Stimulated activated CD4-positive, alpha-beta T cell treated with anti-CD3 and anti-CD28 coated beads, Interleukin-12 subunit alpha, Interleukin-12 subunit beta, amount 100 ng/mL, for 4 hours (primary cell): Measurements from ENCODE around the gene APOL3.
"Not testable (repeated sequence)": the region's sequence is repeated elsewhere in the genome, so short reads cannot be mapped to it uniquely, and the experiment has no call there.

Source experiments
- DNase-seq: peaks from one replicate; pipeline ENCODE4 v3.0.0-alpha.2; 2020

APOL3 gene, protein sequence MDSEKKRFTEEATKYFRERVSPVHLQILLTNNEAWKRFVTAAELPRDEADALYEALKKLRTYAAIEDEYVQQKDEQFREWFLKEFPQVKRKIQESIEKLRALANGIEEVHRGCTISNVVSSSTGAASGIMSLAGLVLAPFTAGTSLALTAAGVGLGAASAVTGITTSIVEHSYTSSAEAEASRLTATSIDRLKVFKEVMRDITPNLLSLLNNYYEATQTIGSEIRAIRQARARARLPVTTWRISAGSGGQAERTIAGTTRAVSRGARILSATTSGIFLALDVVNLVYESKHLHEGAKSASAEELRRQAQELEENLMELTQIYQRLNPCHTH

DNA sequence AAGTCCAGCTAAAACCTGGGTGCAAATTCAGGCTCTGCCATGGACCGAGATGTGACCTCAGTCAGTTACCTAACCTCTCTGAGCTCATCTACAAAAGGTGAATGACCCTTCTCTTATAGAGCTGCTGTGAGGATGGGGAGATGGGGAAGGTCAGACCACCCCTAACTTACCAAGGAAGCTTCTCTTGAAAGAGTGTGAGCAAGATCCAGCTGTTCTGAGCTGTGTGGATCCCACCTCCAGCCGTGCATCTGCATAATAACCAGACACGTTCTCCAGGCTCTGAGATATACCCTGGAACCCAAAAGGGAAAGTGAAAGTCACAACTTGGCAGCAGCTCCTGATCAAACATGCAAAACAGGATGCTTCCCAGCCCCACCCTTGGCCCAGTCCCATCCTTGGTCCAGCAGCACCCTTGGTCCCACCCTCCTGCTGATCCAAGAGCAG, at the start of gene APOL3:
APOL3 (minus strand) TSS at position 257 of the 444 bp plus-strand sequence. CDS start 11,700 bp downstream, outside the sequence.
- DNase-seq, result peak; percentile 33

DNA sequence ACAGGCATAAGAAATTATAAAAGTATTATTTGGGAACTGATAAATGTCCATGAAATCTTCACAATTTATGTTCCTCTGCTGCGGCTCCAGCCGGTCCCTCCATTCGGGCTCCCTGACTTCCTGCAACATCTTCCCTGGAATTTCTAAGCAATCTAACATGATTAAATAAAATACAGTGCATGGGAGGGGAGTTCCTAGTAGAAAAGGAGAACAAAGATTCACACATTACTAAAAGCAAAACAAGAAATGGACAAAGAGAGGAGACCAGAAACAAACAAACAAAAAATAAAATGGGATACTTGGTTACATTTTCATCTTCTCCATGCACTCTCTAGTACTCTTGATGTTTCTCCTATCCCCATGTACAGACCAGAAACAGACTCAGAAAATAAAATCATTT, 49.7 kb upstream of the APOL3 start:
- no peak for DNase-seq

DNA sequence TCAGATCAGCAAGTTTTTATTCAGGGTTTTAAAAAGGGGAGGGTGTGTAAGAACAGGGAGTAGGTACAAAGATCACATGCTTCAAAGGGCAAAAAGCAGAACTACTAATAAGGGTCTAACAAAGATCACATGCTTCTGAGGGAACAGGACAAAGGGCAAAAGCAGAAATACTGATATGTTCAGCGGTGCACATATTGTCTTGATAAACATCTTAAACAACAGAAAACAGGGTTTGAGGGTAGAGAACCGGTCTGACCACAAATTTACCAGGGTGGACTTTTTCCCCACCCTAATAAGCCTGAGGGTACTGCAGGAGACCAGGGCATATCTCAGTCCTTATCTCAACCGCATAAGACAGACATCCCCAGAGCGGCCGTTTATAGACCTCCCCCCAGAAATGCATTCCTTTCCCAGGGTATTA, 48.9 kb upstream of the APOL3 start:
- not testable (repeated sequence) for DNase-seq

DNA sequence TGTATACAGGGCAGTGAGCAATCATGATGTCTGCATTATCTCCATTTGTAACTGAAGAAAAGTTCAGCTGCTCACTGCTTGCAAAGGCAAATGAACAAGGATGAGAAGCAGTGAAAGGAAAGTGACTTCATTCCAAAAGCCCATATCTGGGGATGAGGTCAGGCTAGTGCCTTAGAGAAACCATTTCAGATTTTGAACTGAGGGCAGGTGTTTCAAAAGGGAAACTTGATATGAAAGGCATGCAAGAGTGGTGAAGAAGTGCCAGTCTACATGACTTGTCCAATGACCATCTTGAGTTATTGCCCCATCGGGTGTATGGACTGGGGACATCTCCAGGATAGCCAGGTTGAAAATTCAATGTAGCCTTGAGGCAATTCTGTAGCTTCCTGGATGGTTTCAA, 48.4 kb upstream of the APOL3 start:
- DNase-seq, result no peak

DNA sequence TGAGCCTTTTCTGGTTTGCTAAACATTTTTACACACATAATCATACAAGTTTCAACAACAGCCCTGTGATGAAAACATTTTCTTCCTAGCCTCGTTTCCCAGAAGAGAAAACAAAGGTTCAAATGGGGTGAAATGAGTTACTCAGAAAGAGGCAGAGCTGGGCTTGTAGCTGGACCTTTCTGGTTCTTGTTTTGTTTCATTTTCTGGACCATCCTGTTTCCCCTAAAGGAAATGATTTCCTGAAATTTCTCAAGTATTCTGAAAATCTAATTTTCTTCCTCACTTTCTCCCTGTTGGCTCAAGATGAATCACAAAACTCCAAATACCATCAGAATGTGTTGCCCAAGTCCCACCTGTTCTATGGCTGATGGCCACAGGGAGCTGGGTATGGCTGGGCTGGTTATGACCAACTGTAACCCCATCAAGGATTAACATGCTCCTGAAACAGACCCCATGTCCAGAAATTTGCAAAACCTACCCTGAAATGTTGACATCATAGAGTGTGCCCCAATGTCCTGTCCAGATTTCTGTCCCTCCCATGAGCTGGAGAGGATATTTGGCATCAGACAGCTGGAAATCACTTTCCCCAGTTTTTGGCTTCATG, 47.7 kb upstream of the APOL3 start:
- no peak for DNase-seq

DNA sequence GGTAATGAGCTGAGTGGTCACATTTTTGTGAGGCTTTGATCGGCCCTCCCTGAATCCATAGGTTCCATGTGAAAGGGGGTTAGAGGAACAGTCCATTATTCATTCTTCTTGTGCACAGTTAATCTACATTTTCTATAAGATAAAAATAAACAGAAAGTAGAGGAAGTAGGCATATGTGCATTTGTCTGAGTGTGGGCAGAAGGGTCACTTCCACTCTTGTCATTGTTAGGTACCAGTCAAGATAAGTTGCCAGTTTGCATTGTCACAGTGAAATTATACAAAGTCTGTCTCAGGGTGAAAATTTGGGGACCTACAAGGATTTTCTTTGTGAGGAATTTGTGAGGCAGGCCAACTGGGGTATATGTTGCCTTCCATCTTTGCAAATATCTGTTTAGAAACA, 45.7 kb upstream of the APOL3 start:
- DNase-seq, result no peak

DNA sequence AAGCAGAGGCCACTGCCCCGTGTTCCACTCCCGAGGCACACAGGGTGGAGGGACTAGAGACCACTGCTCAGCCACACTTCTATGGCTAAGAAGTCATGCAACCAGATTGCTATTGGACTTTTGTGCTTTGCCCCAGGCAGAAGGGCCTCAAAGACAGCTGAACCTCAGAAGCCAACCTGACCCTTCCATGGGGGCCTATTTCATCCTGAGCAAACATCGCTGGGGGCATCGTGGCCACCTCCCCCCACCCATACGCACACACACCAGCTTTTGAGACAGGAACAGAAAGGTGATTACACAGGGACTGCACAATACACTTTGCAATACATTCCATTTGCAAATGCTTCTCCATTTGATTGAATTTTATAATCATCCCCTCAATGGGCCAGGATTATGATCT, 45.0 kb upstream of the APOL3 start:
- not testable (repeated sequence) for DNase-seq

DNA sequence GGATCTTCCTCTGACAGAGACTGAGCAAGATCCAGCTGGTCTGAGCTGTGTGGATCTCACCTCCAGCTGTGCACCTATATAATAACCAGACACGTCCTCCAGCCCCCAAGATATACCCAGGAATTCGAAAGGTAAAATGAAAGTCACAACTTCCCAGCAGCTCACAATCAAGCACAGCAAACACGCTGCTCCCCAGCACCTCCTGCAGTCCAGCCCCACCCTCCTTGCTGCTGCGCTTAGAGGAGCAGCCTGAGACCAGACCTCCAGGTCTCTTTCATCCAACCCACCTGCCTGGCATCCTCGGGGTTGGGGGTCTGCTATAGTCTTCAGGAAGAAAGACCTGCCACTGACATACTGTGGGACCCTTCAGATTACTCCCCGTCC, 44.1 kb upstream of the APOL3 start:
- no peak for DNase-seq

DNA sequence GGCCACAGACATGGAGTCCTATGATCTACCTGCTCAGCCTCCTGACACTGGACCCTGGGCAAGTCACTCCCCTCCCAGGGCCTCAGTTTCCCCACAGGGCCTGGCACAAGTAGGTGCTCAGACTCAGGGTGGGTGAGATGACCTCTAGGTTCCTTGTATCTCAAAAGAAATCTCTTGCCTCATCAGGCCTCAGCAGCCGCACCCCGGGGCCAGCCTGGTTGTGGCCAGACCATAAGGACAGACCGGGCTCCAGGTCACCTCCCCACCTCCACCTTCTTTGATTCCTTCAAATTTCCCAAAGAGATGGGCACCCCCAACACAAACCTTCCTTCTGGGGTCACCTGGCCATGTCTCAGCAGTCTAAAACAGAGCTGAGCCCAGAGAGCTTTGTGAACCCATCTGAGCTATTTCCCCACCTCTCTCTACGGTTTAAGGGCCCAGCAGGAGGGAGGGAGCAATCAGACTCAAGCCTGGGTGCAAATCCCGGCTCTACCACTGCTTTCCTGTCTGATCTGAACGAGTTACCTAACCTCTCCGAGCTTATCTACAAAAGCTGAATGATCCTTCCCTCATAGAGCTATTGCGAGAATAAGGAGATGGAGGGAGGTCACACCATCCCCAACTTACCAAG, 43.6 kb upstream of the APOL3 start:
- DNase-seq, result no peak

DNA sequence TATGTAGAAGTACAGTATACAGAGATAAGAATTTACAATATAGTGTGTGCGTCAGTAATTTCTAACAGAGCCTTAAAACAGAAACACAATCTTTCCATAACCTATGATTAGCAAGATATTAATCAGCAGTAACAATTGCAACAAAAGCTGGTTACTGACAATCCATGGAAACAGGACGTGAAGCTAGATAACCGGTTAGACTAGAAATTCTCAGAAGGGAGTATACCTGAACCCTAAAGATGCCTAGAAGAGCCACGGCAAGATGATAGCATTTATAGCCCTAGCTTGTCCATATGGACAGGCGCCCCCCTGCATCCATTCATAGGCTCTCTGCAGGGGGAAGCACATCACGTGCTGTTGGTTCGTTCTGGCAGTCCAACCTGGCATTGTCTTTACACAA, 42.9 kb upstream of the APOL3 start:
- DNase-seq, result not testable (repeated sequence)

DNA sequence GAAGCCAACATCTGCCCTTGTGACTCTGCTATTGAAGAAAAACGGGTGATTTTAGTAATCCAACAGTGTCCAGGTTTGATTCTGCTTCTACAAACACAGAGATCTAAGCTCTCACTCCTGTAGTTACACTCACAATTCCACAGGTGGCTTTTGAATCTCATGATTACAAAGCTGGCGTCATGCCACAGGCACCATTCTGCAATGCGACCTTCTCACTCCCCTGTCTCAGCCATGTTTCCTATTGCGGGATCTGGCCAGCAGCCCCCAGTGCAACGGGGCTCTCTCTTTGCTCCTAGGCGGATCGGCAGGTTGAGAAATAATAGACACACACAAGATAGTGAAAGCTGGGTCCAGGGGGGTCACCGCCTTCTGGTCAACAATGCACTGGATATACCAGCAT, 42.4 kb upstream of the APOL3 start:
- DNase-seq, result not testable (repeated sequence)

DNA sequence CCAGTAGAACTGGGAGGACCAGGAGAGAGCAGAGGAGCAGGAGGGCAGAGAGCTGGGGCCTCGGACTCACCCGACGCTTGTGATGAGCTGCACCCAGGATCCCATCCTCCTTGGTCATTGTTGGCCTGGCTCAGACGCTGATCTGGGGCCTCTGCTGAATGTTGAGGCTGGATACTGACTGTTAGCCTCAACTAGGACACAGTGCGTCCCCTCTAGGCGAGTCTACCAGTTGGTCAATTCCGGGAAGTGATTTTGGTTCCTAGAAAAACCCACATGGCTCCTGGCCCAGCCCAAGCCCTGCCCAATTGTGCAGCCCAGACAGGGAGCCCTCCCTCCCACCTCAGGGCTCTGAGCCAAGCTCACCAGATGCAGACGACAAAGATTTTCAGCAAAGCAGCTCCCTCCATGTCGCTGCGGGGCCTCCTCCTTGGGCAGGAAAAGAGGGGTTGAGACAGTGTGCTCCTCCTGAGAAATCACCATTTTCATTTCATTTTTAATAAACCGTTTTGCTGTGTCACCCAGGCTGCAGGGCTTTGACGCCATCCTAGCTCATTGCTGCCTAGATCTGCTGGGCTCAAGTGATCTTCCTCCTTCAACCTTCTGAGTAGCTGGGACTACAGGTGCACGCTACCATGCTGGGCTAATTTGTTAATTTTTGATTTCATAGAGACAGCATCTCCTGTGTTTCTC, 41.2 kb upstream of the APOL3 start, which contains the start of gene APOL4:
APOL4 (minus strand) TSS at position 180 of the 690 bp plus-strand sequence; CDS start at position 105, 75 bp downstream.
- DNase-seq, result no peak

DNA sequence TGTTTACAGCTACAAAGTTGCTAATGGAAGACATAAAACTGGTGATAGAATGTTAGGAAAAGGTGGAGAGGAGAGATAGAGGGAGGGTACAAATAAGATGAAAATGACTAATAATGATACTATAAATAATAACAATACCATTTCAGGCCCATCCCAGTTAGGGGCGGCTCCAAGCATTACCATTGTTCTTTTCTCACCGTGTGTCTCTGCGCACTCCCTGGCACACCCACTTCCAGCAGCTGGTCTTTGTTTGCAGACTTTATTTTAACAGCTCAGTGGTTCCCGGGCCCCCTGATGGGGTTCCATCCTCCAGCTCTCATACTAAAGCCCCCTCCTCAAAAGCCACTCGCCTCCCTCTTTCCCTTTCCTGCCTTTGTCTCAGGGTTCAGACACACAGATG, 40.5 kb upstream of the APOL3 start:
- not testable (repeated sequence) for DNase-seq

DNA sequence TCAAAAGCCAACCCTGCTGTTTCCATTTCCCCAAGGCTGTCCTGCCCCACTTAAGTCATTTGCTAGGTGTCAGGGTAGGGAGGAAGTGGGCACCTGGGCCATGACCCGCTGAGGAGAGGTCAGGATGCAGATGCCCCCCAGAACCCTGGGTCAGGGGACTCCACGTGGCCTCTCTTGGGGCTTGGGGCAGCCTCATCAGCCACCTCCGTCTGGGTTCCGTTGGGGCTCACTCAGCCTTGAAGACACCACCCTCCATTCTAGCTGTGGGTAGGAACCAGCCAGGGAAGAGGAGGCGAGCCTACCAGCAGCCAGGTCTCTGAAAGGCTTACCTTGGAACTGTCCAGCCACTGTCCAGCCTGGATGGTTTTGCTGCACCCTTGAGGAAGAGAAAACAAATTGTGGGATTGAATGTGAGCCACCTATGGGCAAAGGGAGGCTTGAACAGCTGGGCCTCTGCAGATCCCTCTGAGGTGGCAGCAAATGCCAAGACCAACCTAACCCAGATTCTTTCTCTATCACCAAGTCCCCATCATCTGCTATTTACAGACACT, 38.5 kb upstream of the APOL3 start:
- no peak for DNase-seq

DNA sequence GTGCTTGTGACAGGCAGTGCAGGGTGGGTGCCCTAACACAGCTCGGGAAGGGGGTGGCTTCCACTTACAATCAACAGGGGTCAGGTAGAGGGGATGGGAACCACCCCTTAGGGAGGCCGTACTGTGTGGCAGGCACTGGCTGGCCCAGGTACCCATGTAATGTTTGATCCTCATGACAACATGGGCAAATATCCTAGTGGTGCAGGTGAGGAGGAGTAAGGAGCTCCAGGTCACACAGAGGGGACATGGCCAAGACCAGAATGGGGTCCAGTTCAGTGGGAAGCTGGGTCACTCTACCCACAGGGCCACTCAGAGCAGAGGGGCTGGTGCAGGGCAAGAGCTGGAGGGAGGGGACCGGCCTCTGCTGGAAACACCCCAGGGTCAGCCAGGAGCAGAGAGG, 38.0 kb upstream of the APOL3 start:
- DNase-seq, result no peak

DNA sequence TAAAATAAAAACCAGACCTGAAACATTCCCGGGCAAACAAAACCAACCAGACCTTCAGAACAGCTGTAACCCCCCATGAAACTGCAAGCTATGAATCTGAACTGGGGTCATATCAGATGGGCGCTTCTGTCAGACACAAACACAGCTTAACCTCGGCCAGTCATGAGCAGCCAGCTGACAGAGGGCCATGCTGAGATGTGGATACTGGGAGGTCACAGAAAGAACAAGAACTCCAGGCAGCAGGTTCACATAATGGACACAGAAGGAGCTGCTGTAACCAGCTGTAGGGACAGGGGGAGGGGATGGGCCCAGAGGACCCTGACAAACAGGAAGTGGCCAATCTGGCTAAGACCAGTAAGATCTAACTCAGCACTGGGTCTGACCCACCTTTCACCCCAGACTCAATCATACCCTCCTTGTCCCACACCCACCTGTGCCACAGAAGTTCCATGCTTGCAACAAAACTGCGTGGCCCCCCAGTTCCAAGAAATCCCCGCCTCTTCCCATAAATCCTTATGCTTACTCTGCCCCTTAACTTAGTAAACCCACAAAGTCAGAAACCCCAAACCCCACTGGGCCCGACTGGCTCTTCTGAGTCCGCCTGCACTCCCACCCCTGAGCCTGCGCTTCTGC, 37.1 kb upstream of the APOL3 start:
- no peak for DNase-seq

DNA sequence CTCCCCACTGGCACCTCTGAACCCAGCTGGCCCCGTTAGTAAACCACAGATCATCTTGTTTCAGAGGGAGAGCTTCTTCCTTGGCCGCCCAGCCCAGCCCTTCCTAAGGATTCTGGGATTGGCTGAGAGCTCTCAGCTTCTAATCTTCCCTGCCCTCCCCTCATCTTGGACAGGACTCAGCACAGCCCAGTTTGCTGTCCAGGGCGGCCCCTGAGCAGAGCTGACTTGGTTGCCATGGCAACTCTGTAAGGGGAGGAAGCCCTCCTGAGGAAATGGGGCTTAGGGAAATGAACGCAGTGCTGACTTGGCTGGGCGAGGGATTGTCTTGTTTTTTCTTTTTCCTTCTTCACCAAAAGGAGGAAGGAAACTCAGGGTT, 36.5 kb upstream of the APOL3 start:
- DNase-seq, result no peak

DNA sequence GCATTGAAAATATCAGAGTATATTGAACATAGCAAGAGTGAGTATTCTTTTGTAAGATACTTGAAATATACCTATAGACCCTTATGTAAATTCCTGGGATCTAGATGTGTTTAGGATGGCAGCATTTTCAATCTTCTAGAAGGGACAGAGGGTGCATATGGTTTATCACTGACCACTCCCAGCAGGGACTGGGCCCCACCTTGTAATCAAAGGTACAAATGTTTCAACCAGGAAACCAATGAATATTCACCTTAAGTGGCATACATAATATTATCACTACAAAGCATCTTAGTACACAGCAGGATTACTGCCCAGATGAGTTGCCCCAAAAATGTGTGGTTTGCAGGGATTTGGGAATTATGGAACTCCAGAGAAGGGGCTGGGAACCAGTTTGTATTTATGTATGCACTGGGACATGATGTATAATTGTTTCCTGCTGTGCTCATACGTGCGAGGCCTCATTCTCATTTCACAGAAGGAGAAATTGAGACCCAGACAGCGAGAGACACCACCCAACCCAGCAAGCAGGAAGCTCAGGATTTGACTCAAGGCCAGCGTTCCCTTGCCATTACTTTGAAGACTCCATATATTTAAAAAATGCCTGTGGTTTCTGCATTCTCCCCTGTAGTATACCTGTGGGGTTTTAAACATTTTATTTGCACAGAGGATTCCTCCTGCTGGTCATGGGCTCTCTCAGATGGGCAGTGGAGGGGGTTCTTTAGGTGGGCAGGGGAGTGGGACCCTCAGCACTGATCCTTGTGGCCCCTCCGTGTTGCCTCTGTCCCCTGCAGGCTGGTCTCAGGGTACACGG, 35.9 kb upstream of the APOL3 start:
- DNase-seq, result no peak

DNA sequence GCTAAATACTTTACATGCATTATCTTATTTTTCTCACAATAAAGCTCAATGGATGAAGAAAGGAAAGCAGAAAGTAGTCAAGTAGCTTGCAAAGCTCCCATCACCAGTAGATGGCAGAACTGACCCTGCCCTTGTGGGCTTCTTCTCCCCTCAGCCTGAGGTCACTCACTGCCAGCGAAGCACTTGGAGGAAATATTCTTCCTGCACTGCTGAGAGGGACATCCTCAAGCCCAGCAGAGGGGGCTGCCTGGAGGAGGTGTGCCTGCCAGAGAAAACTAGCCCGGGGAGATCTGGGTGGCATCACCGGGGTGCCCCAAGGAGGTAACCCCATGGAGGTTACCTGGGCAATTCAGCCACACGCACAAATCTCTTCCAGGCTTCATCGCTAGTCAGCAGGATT, 34.4 kb upstream of the APOL3 start:
- peak; percentile 22 for DNase-seq

DNA sequence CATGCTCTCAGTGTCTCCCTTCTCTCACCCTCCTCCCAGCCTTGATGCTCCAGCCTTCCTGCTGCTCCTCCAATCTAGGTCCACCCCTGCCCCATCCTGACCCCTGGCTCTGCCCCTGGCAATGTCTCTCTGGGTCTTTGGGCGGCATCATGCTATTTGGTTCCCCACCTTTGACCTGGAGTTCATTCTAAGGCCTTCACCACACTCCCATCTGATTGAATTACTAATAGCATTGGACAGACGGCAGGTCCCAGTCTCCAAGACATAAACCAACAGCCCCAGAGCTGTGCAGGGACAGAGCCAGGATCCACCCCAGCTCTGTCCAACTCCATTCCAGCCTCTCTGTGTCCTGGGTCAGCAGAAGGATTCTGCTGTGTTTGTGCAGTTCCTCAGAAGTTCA, 33.8 kb upstream of the APOL3 start:
- DNase-seq, result no peak

DNA sequence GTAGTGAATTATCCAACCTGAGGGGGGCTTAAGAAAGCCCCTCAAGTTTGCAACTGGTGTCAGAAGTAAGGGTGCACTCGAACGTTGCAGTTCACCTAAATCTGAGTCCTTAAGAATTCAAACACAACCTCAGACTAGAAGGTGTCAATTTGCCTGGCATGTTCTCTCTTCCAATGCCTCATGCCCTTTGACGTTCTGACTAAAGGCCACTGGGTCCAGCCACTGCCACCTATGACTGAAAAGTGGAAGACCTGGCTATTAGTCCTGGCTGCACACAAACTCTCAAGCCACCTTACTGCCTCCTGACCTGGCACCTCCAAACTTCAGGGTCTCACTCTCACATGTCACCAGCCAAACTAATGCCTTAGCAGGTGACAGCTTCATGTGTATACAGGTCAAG, 33.0 kb upstream of the APOL3 start:
- DNase-seq, result no peak

DNA sequence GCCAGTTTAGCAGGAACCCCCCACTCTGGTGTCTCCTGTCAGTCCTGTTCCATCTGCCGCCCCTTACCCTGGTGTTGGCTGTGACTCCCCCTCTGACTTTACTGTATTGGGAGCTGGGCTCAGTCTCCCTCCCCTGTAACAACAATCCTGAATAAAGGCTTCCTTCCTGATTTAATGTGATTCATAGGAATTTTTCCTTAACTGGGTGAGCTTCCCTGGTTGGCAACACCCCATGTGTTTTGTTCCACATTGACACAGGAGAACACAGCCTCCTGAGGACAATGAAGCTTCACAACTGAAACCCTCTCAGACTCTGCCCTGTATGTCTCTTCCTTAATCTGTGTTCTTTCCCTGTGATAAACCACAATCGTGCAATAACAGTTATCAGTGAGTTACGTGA, 32.6 kb upstream of the APOL3 start:
- no peak for DNase-seq
